Putamen (tissue), 1 donor: ENCODE data around the gene SDC1.
"Not testable (repeated sequence)": the region's sequence is repeated elsewhere in the genome, so short reads cannot be mapped to it uniquely, and the experiment has no call there.

Source experiments
- DNase-seq: peaks from one replicate; pipeline ENCODE4 v3.0.0-alpha.2; 2016; ENCODE audit warnings: low spot score

SDC1 gene

GRCh38 chr2:20196657-20197161 lies 28.2 kb downstream of the SDC1 start:
- no peak for DNase-seq

- DNase-seq: no peak
Measured at GRCh38 chr2:20196053-20196656, 28.8 kb downstream of the SDC1 start.

GRCh38 chr2:20195431-20196033 lies 29.4 kb downstream of the SDC1 start:
- DNase-seq: no peak

- DNase-seq: not testable (repeated sequence)
Measured at GRCh38 chr2:20195016-20195411, 29.9 kb downstream of the SDC1 start.

GRCh38 chr2:20194097-20195015 lies 30.6 kb downstream of the SDC1 start:
- no peak for DNase-seq

GRCh38 chr2:20193185-20193584 lies 31.7 kb downstream of the SDC1 start:
- no peak for DNase-seq

GRCh38 chr2:20192781-20193180 lies 32.1 kb downstream of the SDC1 start:
- no peak for DNase-seq

GRCh38 chr2:20191714-20192569 lies 33.0 kb downstream of the SDC1 start:
- DNase-seq: no peak

- DNase-seq: no peak
Measured at GRCh38 chr2:20190876-20191713, 33.8 kb downstream of the SDC1 start.

GRCh38 chr2:20190170-20190569 lies 34.8 kb downstream of the SDC1 start:
- no peak for DNase-seq

GRCh38 chr2:20189299-20189931 lies 35.5 kb downstream of the SDC1 start:
- no peak for DNase-seq

GRCh38 chr2:20188851-20189250 lies 36.1 kb downstream of the SDC1 start:
- no peak for DNase-seq

- DNase-seq: no peak
Measured at GRCh38 chr2:20188201-20188600, 36.7 kb downstream of the SDC1 start.

GRCh38 chr2:20187331-20187730 lies 37.6 kb downstream of the SDC1 start:
- no peak for DNase-seq

- no peak for DNase-seq
Measured at GRCh38 chr2:20186855-20187187, 38.1 kb downstream of the SDC1 start.

- peak; percentile 8 for DNase-seq
Measured at GRCh38 chr2:20186078-20186854, 38.7 kb downstream of the SDC1 start.

- DNase-seq: no peak
Measured at GRCh38 chr2:20185176-20186022, 39.5 kb downstream of the SDC1 start.

- DNase-seq: no peak
Measured at GRCh38 chr2:20184067-20184938, 40.6 kb downstream of the SDC1 start.
